Measurements from ENCODE around the gene CARD9. TPM values are rescaled to one million over a fixed set of nuclear protein-coding genes. Genes with fewer than 3 reads are reported as not detected.

The CARD9 gene
- total and polyA plus RNA-seq, 2 of the 8 experiments (the other 6 are each of a cell fraction or from before 2014, with no cell fraction given): 0.15 to 1.1 TPM

DNA sequence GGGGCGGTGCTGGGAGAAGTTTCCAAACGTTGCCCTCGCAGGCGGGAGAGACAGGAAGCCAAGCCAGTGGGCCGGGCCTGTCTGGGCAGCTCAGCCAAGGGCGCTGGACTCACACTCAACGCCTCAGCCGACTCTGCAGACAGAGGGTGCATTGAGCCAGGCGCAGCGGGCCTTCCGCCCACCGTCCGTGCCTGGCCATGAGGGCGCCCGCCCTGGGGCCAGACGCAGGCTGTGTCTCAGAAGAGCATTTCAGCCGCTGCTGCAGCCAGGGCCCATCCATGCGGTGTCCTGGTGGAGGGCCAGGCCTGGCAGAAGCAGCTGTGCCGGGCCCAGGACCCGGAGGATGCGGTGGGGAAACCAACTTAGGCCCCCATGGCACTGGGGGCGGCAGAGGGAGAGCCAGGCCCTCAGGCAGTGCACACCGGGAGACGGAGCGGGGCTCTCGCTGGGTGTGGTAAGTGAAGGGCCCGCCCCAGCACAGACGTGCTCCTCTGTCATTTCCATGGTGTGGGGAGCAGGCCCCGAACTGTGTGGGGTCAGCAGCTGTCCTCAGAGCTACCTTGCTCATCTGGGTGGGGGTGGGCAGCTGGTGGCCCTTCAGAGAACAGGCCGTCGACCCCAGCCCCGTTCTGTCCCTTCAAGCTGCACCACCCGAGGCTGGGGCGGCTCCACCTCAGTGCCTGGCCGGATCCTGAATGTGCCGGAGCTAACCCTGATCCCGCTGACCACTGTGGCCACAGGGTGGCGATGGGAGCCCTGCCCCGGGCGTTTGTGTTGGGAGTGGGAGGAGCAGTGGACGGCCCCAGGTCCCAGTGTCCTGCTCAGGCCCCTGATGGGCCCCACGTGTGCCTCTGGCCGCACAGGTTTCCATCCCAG is 27.9 kb downstream of the CARD9 start:
- Histone ChIP-seq H3K23me2 (ENCODE audit: low read depth, low read length) (peaks cover 2% of the 10 kb centered on the region; the same call in 1 of the 2 replicates), H3K79me2 (ENCODE audit: control insufficient read depth in 1 of 2, insufficient read depth in 2 of 2, low read length in 2 of 2) (no peaks in the 10 kb centered on the region), H3K27me3 (replicated peaks in 1 of 4; ENCODE audit: control insufficient read depth in 3 of 4, extremely low read depth in 1 of 4, insufficient read depth in 3 of 4, low read length in 3 of 4) (no peaks in the 10 kb centered on the region), H3K4ac (replicated peaks; ENCODE audit: insufficient read length, low read depth, low read length) (no peak overlapping the region), H3K27ac (ENCODE audit: low read depth, low read length) (peak overlapping the region; percentile 7; the same call in 1 of the 2 replicates), H2BK15ac (ENCODE audit: low read length) (peak overlapping the region; percentile 72; the same call in 1 of the 2 replicates), H4K91ac (replicated peaks; ENCODE audit: insufficient read length, low read length) (no peak overlapping the region), H3K23ac (ENCODE audit: insufficient read length) (no peak overlapping the region), H2BK20ac (ENCODE audit: low read length) (no peak overlapping the region), H3K4me3 (ENCODE audit: extremely low read depth in 1 of 4, insufficient read depth in 2 of 4, low read depth in 3 of 4, low read length in 4 of 4) (no peak overlapping the region), H3K79me1 (ENCODE audit: low read depth, low read length) (no peaks in the 10 kb centered on the region), H4K20me1 (replicated peaks in 1 of 2; ENCODE audit: control insufficient read depth in 1 of 2, insufficient read depth in 2 of 2, low read length in 2 of 2) (no peaks in the 10 kb centered on the region), H3K9ac (replicated peaks in 1 of 4; ENCODE audit: extremely low read depth in 1 of 4, low read depth in 3 of 4, low read length in 3 of 4) (no peak overlapping the region), H3K18ac (ENCODE audit: extremely low read depth, low read length) (peak overlapping the region; percentile 60; the same call in 1 of the 2 replicates), H4K8ac (ENCODE audit: extremely low read depth, insufficient read depth, low read length) (peak overlapping the region; percentile 36; the same call in 1 of the 2 replicates), H3K36me3 (ENCODE audit: control insufficient read depth in 2 of 4, insufficient read depth in 4 of 4, low read length in 3 of 4) (no peaks in the 10 kb centered on the region), H3K9me3 (ENCODE audit: insufficient read depth in 2 of 2, low read depth in 1 of 2, low read length in 1 of 2) (no peaks in the 10 kb centered on the region), H3K14ac (ENCODE audit: insufficient read length) (no peak overlapping the region), H2BK5ac (ENCODE audit: low read depth, low read length) (no peak overlapping the region; the same call in 1 of the 2 replicates), H3K4me2 (ENCODE audit: insufficient read depth in 1 of 2, low read depth in 2 of 2, low read length in 2 of 2) (no peak overlapping the region), H2AK5ac (ENCODE audit: low read depth, low read length) (no peak overlapping the region; the same call in 1 of the 2 replicates), H2AFZ (ENCODE audit: low read length) (no peak overlapping the region), H2BK12ac (ENCODE audit: low read depth, low read length) (peak overlapping the region; percentile 27; the same call in 1 of the 2 replicates), H3K56ac (replicated peaks; ENCODE audit: insufficient read length, low read depth, low read length) (no peak overlapping the region), H3K4me1 (replicated peaks in 1 of 4; ENCODE audit: control insufficient read depth in 3 of 4, insufficient read depth in 4 of 4, low read length in 3 of 4) (peaks cover 0 to 19% (median 10%) of the 10 kb centered on the region in 4 experiments; a peak in 6 of 7 replicates), H4K5ac (ENCODE audit: insufficient read length, low read depth, low read length) (peak overlapping the region; percentile 32), H2BK120ac (replicated peaks; ENCODE audit: low read depth, low read length) (no peak overlapping the region)
- ChIA-PET POLR2A (ENCODE audit: partially characterized antibody) (interaction anchor here (1.0 to 8.0 kb wide), 5 partner anchors 16 to 88 kb away, joined by 3 to 137 read pairs (median 4); partner anchors contain the start of gene DNLZ), CTCF (ENCODE audit: partially characterized antibody) (interaction anchor here (0.6 to 7.9 kb wide), 21 partner anchors 9 to 762 kb away, joined by 3 to 80 read pairs (median 3); partner anchors contain the start of gene DNLZ)
- FAIRE-seq: no peak
- 77% methylated on average over 37 of the region's 43 CpGs; no CpG with 5 or more reads in 1 of the 2 experiments for WGBS, 2 experiments (ENCODE audit: extremely low coverage in 1 of 2, insufficient coverage in 1 of 2, insufficient read length in 1 of 2, insufficient replicate concordance in 2 of 2, low coverage in 1 of 2, low lambda C conversion rate in 2 of 2, missing lambda C conversion rate in 1 of 2)
- DNase-seq (ENCODE audit: low read depth in 1 of 2, low spot score in 2 of 2): peak in 1 of 2 experiments; percentile 82
- TF ChIP-seq NRF1 (IDR thresholded peaks at IDR 0.05; ENCODE audit: low read depth, low read length): no peak
- no peak for TF ChIP-seq ZNF274 (IDR thresholded peaks at IDR 0.05; ENCODE audit: borderline replicate concordance, extremely low read depth, low read length)
- TF ChIP-seq SIX5 (IDR thresholded peaks at IDR 0.05; ENCODE audit: low read depth, low read length): no peak
- peak; percentile 42 to 58 for TF ChIP-seq RAD21 (IDR thresholded peaks at IDR 0.05 in 1 of 2, conservative IDR thresholded peaks at IDR 0.05 in 1 of 2; ENCODE audit: low read depth in 2 of 2, low read length in 2 of 2)
- TF ChIP-seq BACH1 (IDR thresholded peaks at IDR 0.05; ENCODE audit: low read length): no peak
- no peak for TF ChIP-seq CTBP2 (IDR thresholded peaks at IDR 0.05; ENCODE audit: borderline replicate concordance, insufficient read depth, insufficient read length, low read length)
- TF ChIP-seq EP300 (IDR thresholded peaks at IDR 0.05; ENCODE audit: borderline replicate concordance in 1 of 2, low read depth in 2 of 2, low read length in 2 of 2): no peak
- no peak for TF ChIP-seq EGR1 (IDR thresholded peaks at IDR 0.05; ENCODE audit: borderline replicate concordance, low read depth, low read length)
- 0 out of 4 replicates have a peak, but pooled peaks of 1 of the 2 experiments have one; percentile 44 for TF ChIP-seq HDAC2 (IDR thresholded peaks at IDR 0.05; ENCODE audit: borderline replicate concordance in 1 of 2, low read depth in 2 of 2, low read length in 2 of 2)
- no peak for TF ChIP-seq TBP (IDR thresholded peaks at IDR 0.05; ENCODE audit: low read depth, low read length)
